Esophagus (tissue), 2 donors: Measurements from ENCODE around the gene OR51I1. TPM values are rescaled to one million over a fixed set of nuclear protein-coding genes. Genes with fewer than 3 reads are reported as not detected.

ENCODE experiments used
- polyA plus RNA-seq, 2 donors: library from polyadenylated mRNA; stranded (reverse); fragments of 200-250 nt; gene quantifications; one replicate each; pipeline ENCODE4 v1.2.3, GENCODE V29; 2013
- donor health status: healthy with polysubstance abuse.
- donor health status: Bipolar disorder and iron deficiency.

Gene OR51I1
- polyA plus RNA-seq, 2 donors: not detected

Other genes with a start within 250 kb of the OR51I1 start
- not detected for gene OR51V1, start 240.8 kb downstream of the OR51I1 start, polyA plus RNA-seq
- under 1 TPM; 0.41 to 0.53 TPM for gene HBB, start 214.4 kb downstream of the OR51I1 start, polyA plus RNA-seq
- gene HBD, start 207.0 kb downstream of the OR51I1 start, polyA plus RNA-seq: not detected
- gene HBG1, start 191.7 kb downstream of the OR51I1 start, polyA plus RNA-seq: not detected
- not detected for gene HBG2, start 186.7 kb downstream of the OR51I1 start, polyA plus RNA-seq
- not detected for gene HBE1, start 171.6 kb downstream of the OR51I1 start, polyA plus RNA-seq
- not detected for gene OR51B4, start 139.6 kb downstream of the OR51I1 start, polyA plus RNA-seq
- gene OR51B2, start 117.2 kb downstream of the OR51I1 start, polyA plus RNA-seq: not detected
- gene OR51B5, start 98.0 kb downstream of the OR51I1 start, polyA plus RNA-seq: not detected
- gene OR51B6, start 90.0 kb downstream of the OR51I1 start, polyA plus RNA-seq: not detected
- not detected for gene OR51M1, start 57.7 kb downstream of the OR51I1 start, polyA plus RNA-seq
- gene OR51Q1, start 19.4 kb downstream of the OR51I1 start, polyA plus RNA-seq: not detected
- gene OR51I2, start 7.8 kb upstream of the OR51I1 start, polyA plus RNA-seq: not detected
- gene OR52D1, start 47.2 kb upstream of the OR51I1 start, polyA plus RNA-seq: not detected
- gene UBQLN3, start 68.4 kb upstream of the OR51I1 start, polyA plus RNA-seq: not detected
- under 1 TPM; 0.15 to 0.49 TPM for gene UBQLNL, start 75.2 kb upstream of the OR51I1 start, polyA plus RNA-seq
- gene OR52H1, start 107.0 kb upstream of the OR51I1 start, polyA plus RNA-seq: not detected
- gene OR52B6, start 139.4 kb upstream of the OR51I1 start, polyA plus RNA-seq: not detected
- 1 to 10 TPM; 4.9 to 5.2 TPM for gene TRIM6, start 155.1 kb upstream of the OR51I1 start, polyA plus RNA-seq
- gene TRIM34, start 183.5 kb upstream of the OR51I1 start, polyA plus RNA-seq: 1 to 10 TPM; 2.5 to 2.6 TPM
- 1 to 10 TPM; 5.8 to 6.7 TPM for gene TRIM5, start 243.6 kb upstream of the OR51I1 start, polyA plus RNA-seq
- gene TRIM22, start 248.3 kb upstream of the OR51I1 start, polyA plus RNA-seq: 10 to 100 TPM; 13.4 to 18.3 TPM